ENCODE measurements around the gene UVSSA.

DNA sequence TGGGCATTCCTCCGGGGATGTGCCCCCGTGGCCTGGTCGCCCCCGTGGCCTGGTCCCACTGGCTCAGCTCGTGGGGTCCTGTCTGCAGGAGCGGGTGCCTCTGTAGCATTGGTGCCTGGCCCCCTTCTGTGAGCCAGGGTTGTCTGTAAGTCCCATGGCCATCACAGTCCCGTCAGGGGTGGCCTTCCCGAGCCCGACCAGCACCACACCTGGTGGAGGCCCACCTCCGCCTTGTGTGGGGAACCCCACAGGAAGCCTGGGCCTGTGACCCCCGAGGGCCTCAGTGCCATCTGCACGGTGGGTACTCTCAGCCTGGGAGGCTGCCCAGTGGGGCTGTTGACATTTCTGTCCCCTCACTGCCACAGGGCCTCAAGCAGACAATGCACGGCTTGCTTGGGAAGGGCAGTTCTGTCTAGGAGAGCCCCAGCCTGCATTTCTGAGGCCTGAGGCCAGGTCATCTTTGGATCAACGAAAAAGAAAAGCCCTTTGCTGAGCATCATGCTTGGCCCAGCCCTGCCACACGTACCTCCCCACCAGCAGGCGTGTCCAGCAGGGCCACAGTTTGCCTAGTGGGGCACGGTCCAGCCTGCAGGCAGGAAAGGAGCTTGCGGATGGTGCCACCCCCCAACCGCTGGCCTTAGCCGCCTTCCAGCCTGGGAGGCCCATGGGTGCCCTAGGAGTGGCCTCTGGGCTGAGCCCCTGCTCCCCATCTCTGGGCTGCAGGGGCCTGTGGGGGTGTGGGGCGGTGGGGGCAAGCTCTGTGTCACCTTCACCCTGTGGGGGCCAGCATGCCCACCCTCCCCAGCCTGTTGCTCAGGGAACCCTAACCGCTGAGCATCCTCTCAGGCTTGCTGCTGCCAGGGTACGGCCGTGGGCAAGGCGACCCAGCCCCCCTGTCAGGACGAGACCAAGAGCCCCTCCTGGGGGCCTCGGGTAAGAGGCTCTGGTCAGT is 36.0 kb downstream of the UVSSA start:
- TF ChIP-seq, protein P1, sequence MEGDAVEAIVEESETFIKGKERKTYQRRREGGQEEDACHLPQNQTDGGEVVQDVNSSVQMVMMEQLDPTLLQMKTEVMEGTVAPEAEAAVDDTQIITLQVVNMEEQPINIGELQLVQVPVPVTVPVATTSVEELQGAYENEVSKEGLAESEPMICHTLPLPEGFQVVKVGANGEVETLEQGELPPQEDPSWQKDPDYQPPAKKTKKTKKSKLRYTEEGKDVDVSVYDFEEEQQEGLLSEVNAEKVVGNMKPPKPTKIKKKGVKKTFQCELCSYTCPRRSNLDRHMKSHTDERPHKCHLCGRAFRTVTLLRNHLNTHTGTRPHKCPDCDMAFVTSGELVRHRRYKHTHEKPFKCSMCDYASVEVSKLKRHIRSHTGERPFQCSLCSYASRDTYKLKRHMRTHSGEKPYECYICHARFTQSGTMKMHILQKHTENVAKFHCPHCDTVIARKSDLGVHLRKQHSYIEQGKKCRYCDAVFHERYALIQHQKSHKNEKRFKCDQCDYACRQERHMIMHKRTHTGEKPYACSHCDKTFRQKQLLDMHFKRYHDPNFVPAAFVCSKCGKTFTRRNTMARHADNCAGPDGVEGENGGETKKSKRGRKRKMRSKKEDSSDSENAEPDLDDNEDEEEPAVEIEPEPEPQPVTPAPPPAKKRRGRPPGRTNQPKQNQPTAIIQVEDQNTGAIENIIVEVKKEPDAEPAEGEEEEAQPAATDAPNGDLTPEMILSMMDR (IDR thresholded peaks at IDR 0.05; ENCODE audit: low read depth, low read length) = no peak
- no peak for TF ChIP-seq EZH2phosphoT487 (IDR thresholded peaks at IDR 0.05; ENCODE audit: low read depth)
